HCT116 (cell line): ENCODE results near the gene ACVR1B. TPM values are rescaled to one million over a fixed set of nuclear protein-coding genes. Genes with fewer than 3 reads are reported as not detected.

ENCODE experiments used
- ATAC-seq: fragments of 200-7000 bp; cut with Tn5 transposase; 2 replicates; pipeline ENCODE4 v1.9.1; 2020; ENCODE audit warnings: mild to moderate bottlenecking, moderate library complexity
- BruUV-seq: library from RNA; stranded (reverse); fragments of 400-500 nt; replicated peaks from 2 replicates; lab custom pipeline; 2021; lab: Mats Ljungman, UMichigan
- CTCF ChIA-PET: fragments of 300-600 bp; sonication (Branson Sonifier 250); formaldehyde crosslinking; loops from one replicate; lab custom pipeline; 2021; ENCODE audit warnings: antibody characterized with exemption; lab: Charles Lee
- POLR2A ChIA-PET: fragments of 300-600, 350-600 bp; sonication (Branson Sonifier 250); formaldehyde crosslinking; loops from one replicate; lab custom pipeline; 2021; ENCODE audit warnings: antibody characterized with exemption; lab: Charles Lee
- RAD21 ChIA-PET, 2 experiments: fragments of 300-600 bp; sonication (Branson Sonifier 250); formaldehyde crosslinking; loops; one replicate each; lab custom pipeline; 2023; ENCODE audit warnings: low total read pairs in 2 of 2; ENCODE audit not compliant: uncharacterized antibody in 2 of 2, unreplicated experiment in 2 of 2, low non-redundant PET in 1 of 2; lab: Charles Lee
- DNase-seq: peaks from one replicate; pipeline ENCODE4 v3.0.0-alpha.2; 2010; ENCODE audit warnings: low read depth, low spot score
- H2AFZ ChIP-seq: fragments of 200-600 bp; shearing (Covaris generic), sonication (generic); 2 replicates; pipeline ENCODE4 v1.6.1; 2017; ENCODE audit warnings: low read depth, mixed run types, mixed read lengths, antibody characterized with exemption, low read length; ENCODE audit not compliant: poor library complexity, severe bottlenecking
- H3K27ac ChIP-seq: 2 replicates; pipeline ENCODE4 v1.5.1; 2012; ENCODE audit warnings: low read depth, low read length
- H3K27me3 ChIP-seq: fragments of 200-600 bp; sonication (generic); 2 replicates; pipeline ENCODE4 v1.6.1; 2016; ENCODE audit warnings: mixed run types, low read length, mixed read lengths; ENCODE audit not compliant: insufficient read depth
- H3K36me3 ChIP-seq, 2 experiments: fragments of 200-500 bp in 1 of 2; fragments of 200-600 bp in 1 of 2; sonication (Bioruptor generic) in 1 of 2; sonication (generic) in 1 of 2; 2 replicates each; pipeline versions ENCODE4 v1.5.1 to v1.6.1; 2014 to 2016; ENCODE audit warnings: low read length in 2 of 2, inconsistent platforms in 1 of 2, mixed read lengths in 1 of 2, mixed run types in 1 of 2; ENCODE audit not compliant: insufficient read depth in 2 of 2, control insufficient read depth in 1 of 2
- H3K4me1 ChIP-seq, 2 experiments: fragments of 200-600 bp in 1 of 2; sonication (generic) in 1 of 2; 2 replicates each; pipeline versions ENCODE4 v1.5.1 to v1.6.1; 2012 to 2017; ENCODE audit warnings: low read length in 2 of 2, inconsistent platforms in 1 of 2, mild to moderate bottlenecking in 1 of 2, mixed read lengths in 1 of 2, mixed run types in 1 of 2, moderate library complexity in 1 of 2; ENCODE audit not compliant: insufficient read depth in 2 of 2, control insufficient read depth in 1 of 2
- H3K4me2 ChIP-seq: fragments of 200-600 bp; sonication (generic); 2 replicates; pipeline ENCODE4 v1.6.1; 2017; ENCODE audit warnings: mixed run types, low read length, mixed read lengths
- H3K4me3 ChIP-seq, 2 experiments: fragments of 200-600 bp in 1 of 2; sonication (generic) in 1 of 2; replicated peaks in 1 of 2; 2 replicates each; pipeline ENCODE4 v1.5.1; 2011 to 2016; ENCODE audit warnings: low read length in 2 of 2, control low read depth in 1 of 2, low read depth in 1 of 2, mild to moderate bottlenecking in 1 of 2, mixed read lengths in 1 of 2, mixed run types in 1 of 2
- H3K79me2 ChIP-seq: fragments of 200-600 bp; sonication (generic); 2 replicates; pipeline ENCODE4 v1.6.1; 2017; ENCODE audit warnings: mild to moderate bottlenecking, mixed run types, low read length, moderate library complexity, mixed read lengths; ENCODE audit not compliant: insufficient read depth
- H3K9ac ChIP-seq: fragments of 200-600 bp; sonication (generic); 2 replicates; pipeline ENCODE4 v1.6.1; 2016; ENCODE audit warnings: low read length, mixed read lengths
- H3K9me2 ChIP-seq: fragments of 200-600 bp; sonication (generic), shearing (Covaris generic); 2 replicates; pipeline ENCODE4 v1.6.1; 2017; ENCODE audit warnings: mixed run types, mild to moderate bottlenecking, moderate library complexity; ENCODE audit not compliant: insufficient read depth
- H3K9me3 ChIP-seq, 2 experiments: fragments of 200-500 bp in 1 of 2; fragments of 200-600 bp in 1 of 2; sonication (Bioruptor generic) in 1 of 2; sonication (generic) in 1 of 2; 2 replicates each; pipeline ENCODE4 v1.6.1; 2014 to 2017; ENCODE audit warnings: low read length in 2 of 2, mixed read lengths in 2 of 2, inconsistent platforms in 1 of 2, low read depth in 1 of 2, mild to moderate bottlenecking in 1 of 2, mixed run types in 1 of 2, moderate library complexity in 1 of 2; ENCODE audit not compliant: control insufficient read depth in 1 of 2, insufficient read depth in 1 of 2
- H4K20me1 ChIP-seq: fragments of 200-600 bp; sonication (generic), shearing (Covaris generic); 2 replicates; pipeline ENCODE4 v1.6.1; 2017; ENCODE audit warnings: mixed run types, mild to moderate bottlenecking, moderate library complexity; ENCODE audit not compliant: insufficient read depth
- CBX3 ChIP-seq: IDR thresholded peaks from 2 replicates; pipeline ENCODE4 v1.6.1; 2012; ENCODE audit warnings: low read depth
- CEBPB ChIP-seq: IDR thresholded peaks from 2 replicates; pipeline ENCODE4 v1.6.1; 2012; ENCODE audit warnings: low read depth
- EGR1 ChIP-seq: IDR thresholded peaks from 2 replicates; pipeline ENCODE4 v1.6.1; 2012; ENCODE audit warnings: low read depth
- ELF1 ChIP-seq: IDR thresholded peaks from 2 replicates; pipeline ENCODE4 v1.6.1; 2012; ENCODE audit warnings: low read depth, borderline replicate concordance
- EZH2 ChIP-seq: fragments of 200-600 bp; sonication (generic); IDR thresholded peaks from 2 replicates; pipeline ENCODE4 v1.6.1; 2017; ENCODE audit warnings: antibody characterized with exemption, mixed run types
- EZH2phosphoT487 ChIP-seq: fragments of 200-600 bp; IDR thresholded peaks from 2 replicates; pipeline ENCODE4 v1.6.1; 2018; ENCODE audit warnings: antibody characterized with exemption, borderline replicate concordance
- FOSL1 ChIP-seq: IDR thresholded peaks from 2 replicates; pipeline ENCODE4 v1.6.1; 2012; ENCODE audit warnings: low read depth
- POLR2A ChIP-seq: IDR thresholded peaks from 2 replicates; pipeline ENCODE4 v1.7.0; 2011; ENCODE audit warnings: borderline replicate concordance; ENCODE audit not compliant: insufficient read depth, insufficient read length; ENCODE audit errors: extremely low read depth
- RAD21 ChIP-seq: IDR thresholded peaks from 2 replicates; pipeline ENCODE4 v1.6.1; 2012; ENCODE audit warnings: low read depth, mild to moderate bottlenecking
- SIN3A ChIP-seq: IDR thresholded peaks from 2 replicates; pipeline ENCODE4 v1.6.1; 2012; ENCODE audit warnings: low read depth
- SP1 ChIP-seq: IDR thresholded peaks from 2 replicates; pipeline ENCODE4 v1.6.1; 2012; ENCODE audit warnings: low read depth
- TCF7L2 ChIP-seq: IDR thresholded peaks from 2 replicates; pipeline ENCODE4 v1.7.0; 2011; ENCODE audit warnings: borderline replicate concordance, inconsistent platforms; ENCODE audit not compliant: insufficient read depth, insufficient read length; ENCODE audit errors: extremely low read depth
- ZFX ChIP-seq: fragments of 450-650 bp; IDR thresholded peaks from 2 replicates; pipeline ENCODE4 v1.6.1; 2017
- intact Hi-C: fragments of 100-400 bp; cut with micrococcal nuclease; formaldehyde crosslinking; loops from 2 replicates; pipeline ENCODE4 v1.10.0; 2022
- total RNA-seq: library from RNA; stranded (reverse); gene quantifications from one replicate; pipeline ENCODE4 v1.2.1, GENCODE V29; 2021; ENCODE audit not compliant: unreplicated experiment
- TF ChIP-seq, protein P1 (sequence below), 3 experiments: fragments of 200-600 bp in 1 of 3; sonication (generic) in 1 of 3; IDR thresholded peaks in 2 of 3; conservative IDR thresholded peaks in 1 of 3; 2 replicates each; pipeline ENCODE4 v1.5.1; 2012 to 2017; ENCODE audit warnings: low read depth in 2 of 3, low read length in 2 of 3, antibody characterized with exemption in 1 of 3, borderline replicate concordance in 1 of 3, control low read depth in 1 of 3, mild to moderate bottlenecking in 1 of 3, mixed read lengths in 1 of 3, mixed run types in 1 of 3, moderate library complexity in 1 of 3; ENCODE audit not compliant: insufficient read depth in 1 of 3
- TF ChIP-seq, protein P2 (sequence below): IDR thresholded peaks from 2 replicates; pipeline ENCODE4 v1.6.1; 2012
- TF ChIP-seq, protein P3 (sequence below): IDR thresholded peaks from 2 replicates; pipeline ENCODE4 v1.6.1; 2011; ENCODE audit warnings: mild to moderate bottlenecking, low read length, moderate library complexity; ENCODE audit not compliant: insufficient replicate concordance; ENCODE audit errors: extremely low read depth

Gene ACVR1B
- total RNA-seq, 1 experiment from 2014 or later, result 22.7 TPM

DNA sequence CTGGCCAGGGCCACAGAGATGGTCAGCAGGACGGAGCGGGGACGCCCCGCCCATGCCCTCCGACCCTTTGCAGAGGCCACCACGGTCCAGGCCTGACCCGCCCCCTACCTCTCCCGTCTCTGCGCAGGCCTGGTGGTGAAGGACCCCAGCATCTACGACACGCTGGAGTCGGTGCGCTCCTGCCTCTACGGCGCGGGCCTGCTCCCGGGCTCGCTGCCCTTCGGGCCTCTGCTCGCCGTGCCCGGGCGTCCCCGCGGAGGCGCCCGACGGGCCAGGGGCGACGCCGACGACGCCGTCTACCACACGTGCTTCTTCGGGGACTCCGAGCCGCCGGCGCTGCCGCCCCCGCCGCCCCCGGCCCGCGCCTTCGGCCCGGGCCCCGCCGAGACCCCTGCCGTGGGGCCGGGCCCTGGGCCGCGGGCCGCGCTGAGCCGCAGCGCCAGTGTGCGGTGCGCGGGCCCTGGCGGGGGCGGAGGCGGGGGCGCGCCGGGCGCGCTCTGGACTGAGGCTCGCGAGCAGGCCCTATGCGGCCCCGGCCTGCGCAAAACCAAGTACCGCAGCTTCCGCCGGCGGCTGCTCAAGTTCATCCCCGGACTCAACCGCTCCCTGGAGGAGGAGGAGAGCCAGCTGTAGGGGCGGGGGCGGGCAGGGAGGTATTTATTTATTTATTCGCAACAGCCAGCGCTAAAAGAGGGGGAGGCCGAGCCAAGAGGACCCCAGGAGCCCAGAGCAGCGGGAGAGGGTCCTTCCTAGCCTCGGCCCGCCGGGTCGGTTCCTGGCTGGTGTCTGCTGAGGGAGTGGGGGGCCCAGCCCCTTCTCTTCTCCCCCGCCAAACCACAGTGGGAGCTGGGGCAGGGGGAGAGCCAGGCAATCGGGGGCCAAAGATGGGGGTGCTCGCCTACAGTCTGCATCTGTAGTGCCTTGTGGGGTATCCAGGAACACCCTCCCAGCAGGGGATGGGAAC, 63.4 kb downstream of the ACVR1B start:
- TF ChIP-seq ZFX (no peak), POLR2A (no peak), TCF7L2 (no peak)
- Histone ChIP-seq H2AFZ (no peak overlapping the region), H3K27me3 (no peaks in the 10 kb centered on the region), H3K4me1 (peaks cover 0 to 8% of the 10 kb centered on the region in 2 experiments; a peak in 2 of 4 replicates), H3K4me3 (no peak overlapping the region), H3K79me2 (no peaks in the 10 kb centered on the region), H3K36me3 (no peaks in the 10 kb centered on the region), H3K9me2 (no peaks in the 10 kb centered on the region), H3K27ac (no peak overlapping the region), H3K9ac (no peak overlapping the region), H4K20me1 (no peaks in the 10 kb centered on the region), H3K9me3 (no peaks in the 10 kb centered on the region), H3K4me2 (no peak overlapping the region)
- ATAC-seq (no peak), DNase-seq (no peak)
- intact Hi-C loops, result no loop called here
- BruUV-seq, result no TSS peak
- CTCF ChIA-PET, result no interaction called here
- POLR2A ChIA-PET, result no interaction called here
- RAD21 ChIA-PET, result no interaction called here

DNA sequence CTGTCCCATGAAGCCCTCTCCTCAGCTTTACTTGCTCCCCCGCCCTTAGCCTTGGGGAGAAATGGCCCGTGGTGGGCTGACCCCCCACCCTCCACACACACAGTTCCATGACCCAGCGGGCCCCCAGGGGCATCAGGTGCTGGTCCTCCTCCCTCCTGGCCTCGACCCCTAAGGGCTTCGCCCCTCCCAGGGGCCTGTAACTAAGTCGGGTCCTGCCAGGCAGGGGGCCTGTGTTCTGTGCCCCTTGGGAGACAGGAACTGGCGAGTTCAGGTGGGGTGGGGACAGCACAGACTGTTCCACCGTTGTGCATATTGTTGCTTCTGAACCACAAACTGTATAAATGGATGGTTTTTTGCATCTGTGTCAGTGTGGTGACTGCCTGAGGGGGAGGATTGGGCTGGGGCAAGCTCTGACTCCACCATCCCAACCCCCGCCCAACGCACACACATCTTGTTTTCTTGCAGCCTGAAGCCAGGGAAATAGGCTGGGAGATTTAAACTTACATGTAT, 64.1 kb downstream of the ACVR1B start:
- ChIA-PET CTCF (no interaction called here), POLR2A (no interaction called here), RAD21 (no interaction called here)
- Histone ChIP-seq H3K4me1 (peaks cover 0 to 10% of the 10 kb centered on the region in 2 experiments; a peak in 2 of 4 replicates), H3K4me2 (no peak overlapping the region), H3K27ac (no peak overlapping the region), H3K9ac (no peak overlapping the region), H3K36me3 (no peaks in the 10 kb centered on the region), H3K79me2 (no peaks in the 10 kb centered on the region), H3K9me2 (no peaks in the 10 kb centered on the region), H3K27me3 (no peaks in the 10 kb centered on the region), H2AFZ (no peak overlapping the region), H3K4me3 (no peak overlapping the region), H3K9me3 (no peaks in the 10 kb centered on the region), H4K20me1 (no peaks in the 10 kb centered on the region)
- intact Hi-C loops, result no loop called here
- TF ChIP-seq POLR2A (no peak), EGR1 (no peak), EZH2 (no peak), EZH2phosphoT487 (no peak), RAD21 (no peak), CBX3 (no peak), SP1 (no peak), ZFX (no peak), FOSL1 (no peak), CEBPB (no peak), ELF1 (no peak), SIN3A (no peak)
- TF ChIP-seq, protein P1, sequence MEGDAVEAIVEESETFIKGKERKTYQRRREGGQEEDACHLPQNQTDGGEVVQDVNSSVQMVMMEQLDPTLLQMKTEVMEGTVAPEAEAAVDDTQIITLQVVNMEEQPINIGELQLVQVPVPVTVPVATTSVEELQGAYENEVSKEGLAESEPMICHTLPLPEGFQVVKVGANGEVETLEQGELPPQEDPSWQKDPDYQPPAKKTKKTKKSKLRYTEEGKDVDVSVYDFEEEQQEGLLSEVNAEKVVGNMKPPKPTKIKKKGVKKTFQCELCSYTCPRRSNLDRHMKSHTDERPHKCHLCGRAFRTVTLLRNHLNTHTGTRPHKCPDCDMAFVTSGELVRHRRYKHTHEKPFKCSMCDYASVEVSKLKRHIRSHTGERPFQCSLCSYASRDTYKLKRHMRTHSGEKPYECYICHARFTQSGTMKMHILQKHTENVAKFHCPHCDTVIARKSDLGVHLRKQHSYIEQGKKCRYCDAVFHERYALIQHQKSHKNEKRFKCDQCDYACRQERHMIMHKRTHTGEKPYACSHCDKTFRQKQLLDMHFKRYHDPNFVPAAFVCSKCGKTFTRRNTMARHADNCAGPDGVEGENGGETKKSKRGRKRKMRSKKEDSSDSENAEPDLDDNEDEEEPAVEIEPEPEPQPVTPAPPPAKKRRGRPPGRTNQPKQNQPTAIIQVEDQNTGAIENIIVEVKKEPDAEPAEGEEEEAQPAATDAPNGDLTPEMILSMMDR (IDR thresholded peaks at IDR 0.05 in 2 of 3, conservative IDR thresholded peaks at IDR 0.05 in 1 of 3; ENCODE audit: borderline replicate concordance in 1 of 3, insufficient read depth in 1 of 3, low read depth in 2 of 3, low read length in 2 of 3), result no peak
- TF ChIP-seq, protein P2, sequence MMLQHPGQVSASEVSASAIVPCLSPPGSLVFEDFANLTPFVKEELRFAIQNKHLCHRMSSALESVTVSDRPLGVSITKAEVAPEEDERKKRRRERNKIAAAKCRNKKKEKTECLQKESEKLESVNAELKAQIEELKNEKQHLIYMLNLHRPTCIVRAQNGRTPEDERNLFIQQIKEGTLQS, result no peak
- TF ChIP-seq, protein P3, sequence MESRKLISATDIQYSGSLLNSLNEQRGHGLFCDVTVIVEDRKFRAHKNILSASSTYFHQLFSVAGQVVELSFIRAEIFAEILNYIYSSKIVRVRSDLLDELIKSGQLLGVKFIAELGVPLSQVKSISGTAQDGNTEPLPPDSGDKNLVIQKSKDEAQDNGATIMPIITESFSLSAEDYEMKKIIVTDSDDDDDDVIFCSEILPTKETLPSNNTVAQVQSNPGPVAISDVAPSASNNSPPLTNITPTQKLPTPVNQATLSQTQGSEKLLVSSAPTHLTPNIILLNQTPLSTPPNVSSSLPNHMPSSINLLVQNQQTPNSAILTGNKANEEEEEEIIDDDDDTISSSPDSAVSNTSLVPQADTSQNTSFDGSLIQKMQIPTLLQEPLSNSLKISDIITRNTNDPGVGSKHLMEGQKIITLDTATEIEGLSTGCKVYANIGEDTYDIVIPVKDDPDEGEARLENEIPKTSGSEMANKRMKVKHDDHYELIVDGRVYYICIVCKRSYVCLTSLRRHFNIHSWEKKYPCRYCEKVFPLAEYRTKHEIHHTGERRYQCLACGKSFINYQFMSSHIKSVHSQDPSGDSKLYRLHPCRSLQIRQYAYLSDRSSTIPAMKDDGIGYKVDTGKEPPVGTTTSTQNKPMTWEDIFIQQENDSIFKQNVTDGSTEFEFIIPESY, result no peak
- DNase-seq (no peak), ATAC-seq (no peak)
- BruUV-seq, result no TSS peak
